Breast epithelium (tissue), 3 donors: ENCODE measurements around the gene HNRNPA3.
"Not testable (repeated sequence)": the region's sequence is repeated elsewhere in the genome, so short reads cannot be mapped to it uniquely, and the experiment has no call there.

ENCODE experiments used
- CTCF ChIP-seq, 3 donors: fragments of 450-650 bp; IDR thresholded peaks; one replicate each; pipeline ENCODE4 v1.5.1; 2016 to 2017; ENCODE audit warnings: antibody characterized with exemption in 3 of 3, mild to moderate bottlenecking in 3 of 3, moderate library complexity in 3 of 3
- POLR2A ChIP-seq: fragments of 450-650 bp; IDR thresholded peaks from one replicate; pipeline ENCODE4 v1.6.1; 2016; ENCODE audit warnings: antibody characterized with exemption, mild to moderate bottlenecking, moderate library complexity

DNA sequence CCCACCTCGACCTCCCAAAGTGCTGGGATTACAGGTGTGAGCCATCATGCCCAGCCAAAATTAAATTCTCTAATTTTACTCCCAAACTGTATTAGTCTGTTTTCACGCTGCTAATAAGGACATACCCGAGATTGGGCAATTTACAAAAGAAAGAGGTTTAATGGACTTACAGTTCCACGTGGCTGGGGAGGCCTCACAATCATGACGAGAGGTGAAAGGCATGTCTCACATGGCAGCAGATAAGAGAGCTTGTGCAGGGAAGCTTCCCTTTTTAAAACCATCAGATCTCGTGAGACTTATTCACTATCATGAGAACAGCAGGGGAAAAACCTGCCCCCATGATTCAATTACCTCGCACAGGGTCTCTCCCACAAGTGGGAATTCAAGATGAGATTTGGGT, 26.6 kb upstream of the HNRNPA3 start:
- TF ChIP-seq CTCF (IDR thresholded peaks at IDR 0.05); POLR2A: not testable (repeated sequence)
